GM18508 (cell line): ENCODE measurements around the gene FRMD1.

ENCODE experiments used
- ATAC-seq: cut with Tn5 transposase; IDR thresholded peaks from one replicate; pipeline ENCODE4 v1.9.1; 2021; ENCODE audit warnings: moderate number of reproducible peaks; ENCODE audit not compliant: insufficient read depth, unreplicated experiment

FRMD1 gene

GRCh38 chr6:168015009-168015408 is 64.0 kb downstream of the FRMD1 start:
- no peak for ATAC-seq

GRCh38 chr6:168014428-168014827 is 64.6 kb downstream of the FRMD1 start:
- no peak for ATAC-seq

- ATAC-seq, result no peak
Observed at GRCh38 chr6:168013250-168013915, 65.6 kb downstream of the FRMD1 start.

- no peak for ATAC-seq
Observed at GRCh38 chr6:168012431-168013249, 66.4 kb downstream of the FRMD1 start.

GRCh38 chr6:168011291-168011690 is 67.7 kb downstream of the FRMD1 start:
- ATAC-seq, result no peak

- no peak for ATAC-seq
Observed at GRCh38 chr6:168009331-168009730, 69.7 kb downstream of the FRMD1 start.

GRCh38 chr6:168007592-168008338 is 71.2 kb downstream of the FRMD1 start:
- ATAC-seq, result no peak

GRCh38 chr6:168005796-168006195 is 73.2 kb downstream of the FRMD1 start:
- no peak for ATAC-seq

GRCh38 chr6:168004945-168005344 is 74.1 kb downstream of the FRMD1 start:
- ATAC-seq, result no peak

- ATAC-seq, result no peak
Observed at GRCh38 chr6:168004023-168004422, 75.0 kb downstream of the FRMD1 start.
